DOHH2 (cell line): Measurements from ENCODE around the gene GNL1.
"Not testable (repeated sequence)": the region's sequence is repeated elsewhere in the genome, so short reads cannot be mapped to it uniquely, and the experiment has no call there.

Experiments
- CTCF ChIP-seq: fragments of 200-600 bp; sonication (generic); IDR thresholded peaks from one replicate; pipeline ENCODE4 v1.5.1; 2014; ENCODE audit warnings: antibody characterized with exemption, mild to moderate bottlenecking, low read depth, low read length; ENCODE audit not compliant: poor library complexity, severe bottlenecking
- EZH2phosphoT487 ChIP-seq: fragments of 200-600 bp; sonication (generic); IDR thresholded peaks from 2 replicates; pipeline ENCODE4 v1.6.1; 2017; ENCODE audit warnings: borderline replicate concordance, mild to moderate bottlenecking, antibody characterized with exemption, low read length, moderate library complexity, mixed read lengths

- not testable (repeated sequence) for TF ChIP-seq CTCF, EZH2phosphoT487
These were observed 38.4 kb downstream of the GNL1 start for GRCh38 chr6:30517767-30518504.
